ENCODE measurements around the gene STXBP1.
"Not testable (repeated sequence)": the region's sequence is repeated elsewhere in the genome, so short reads cannot be mapped to it uniquely, and the experiment has no call there.

The STXBP1 gene

DNA sequence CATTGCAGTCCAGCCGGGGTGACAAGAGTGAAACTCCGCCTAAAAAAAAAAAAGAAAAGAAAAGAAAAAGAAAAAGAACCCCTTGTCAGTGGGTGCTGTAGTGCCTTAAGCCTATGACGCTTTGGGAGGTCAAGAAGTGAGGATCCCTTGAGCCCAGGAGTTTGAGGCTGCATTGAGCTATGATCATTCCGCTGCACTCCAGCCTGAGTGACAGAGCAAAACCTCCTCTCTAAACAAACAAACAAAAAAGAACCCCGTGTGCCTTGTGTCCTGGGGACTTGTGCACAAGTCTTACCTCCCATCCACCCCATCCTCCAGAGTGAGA is 33.5 kb upstream of the STXBP1 start:
- FAIRE-seq: no peak

DNA sequence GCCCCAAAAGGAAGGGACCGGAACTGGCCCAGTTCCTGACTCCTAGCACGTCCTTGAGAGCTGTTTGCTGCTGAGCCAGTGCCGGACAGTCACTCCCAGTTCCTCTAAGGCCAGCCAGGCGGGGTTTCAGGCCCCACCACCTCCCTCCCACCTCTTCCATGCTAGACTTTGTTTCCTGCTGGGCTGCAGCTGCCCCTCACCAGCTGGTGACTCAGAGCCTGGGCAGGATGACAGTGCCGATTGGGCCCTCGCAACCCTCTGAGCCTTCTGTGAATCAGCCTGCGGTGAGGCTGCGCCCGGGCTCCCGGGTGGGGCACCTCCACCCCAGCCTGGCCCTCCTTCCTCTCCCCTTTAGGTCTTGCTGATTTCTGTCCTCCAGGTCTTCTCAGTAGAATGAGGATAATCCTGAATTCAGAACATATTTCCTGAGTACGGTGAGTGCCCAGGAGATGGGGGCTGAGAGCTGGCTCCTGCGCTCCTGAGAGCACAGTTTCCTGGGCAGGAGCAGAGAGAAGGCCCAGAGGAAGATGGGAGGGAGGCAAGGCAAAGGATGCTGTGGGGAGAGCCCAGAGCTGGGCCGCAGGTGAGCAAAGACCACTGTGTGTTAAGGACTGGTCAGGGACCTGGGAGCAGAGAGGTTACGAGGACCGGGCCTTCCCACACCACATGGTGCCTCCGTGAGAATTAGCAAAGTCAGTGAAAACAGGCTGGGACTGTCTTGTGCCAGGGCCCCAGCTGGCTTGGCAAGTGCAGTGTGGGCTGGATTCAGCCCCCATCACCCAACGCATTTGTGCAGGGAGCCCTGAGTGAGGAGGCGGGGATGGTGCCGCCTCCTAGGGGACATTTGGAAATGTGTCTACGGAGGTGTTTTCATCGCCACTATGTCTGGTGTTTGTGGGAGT is 32.9 kb upstream of the STXBP1 start:
- no peak for FAIRE-seq

DNA sequence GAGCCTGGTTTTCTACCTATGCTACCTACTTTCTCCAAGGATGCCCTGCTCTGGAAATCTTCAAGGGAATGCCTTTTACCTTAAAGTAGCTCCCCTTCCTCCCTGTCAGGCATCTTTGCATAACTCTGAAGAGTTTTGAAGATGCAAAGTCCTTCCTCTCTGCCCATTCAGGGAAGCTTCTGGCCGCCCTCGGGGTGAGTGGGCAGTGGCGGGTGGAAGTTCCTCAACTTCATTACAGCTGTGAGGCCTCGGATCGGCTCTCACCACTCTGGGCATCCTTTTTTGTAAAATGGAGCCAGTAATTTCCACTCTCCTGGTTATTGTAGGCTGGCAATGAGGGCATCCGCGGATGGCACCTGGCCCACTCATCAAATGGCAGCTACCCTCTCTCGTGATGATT is 31.7 kb upstream of the STXBP1 start:
- no peak for FAIRE-seq

DNA sequence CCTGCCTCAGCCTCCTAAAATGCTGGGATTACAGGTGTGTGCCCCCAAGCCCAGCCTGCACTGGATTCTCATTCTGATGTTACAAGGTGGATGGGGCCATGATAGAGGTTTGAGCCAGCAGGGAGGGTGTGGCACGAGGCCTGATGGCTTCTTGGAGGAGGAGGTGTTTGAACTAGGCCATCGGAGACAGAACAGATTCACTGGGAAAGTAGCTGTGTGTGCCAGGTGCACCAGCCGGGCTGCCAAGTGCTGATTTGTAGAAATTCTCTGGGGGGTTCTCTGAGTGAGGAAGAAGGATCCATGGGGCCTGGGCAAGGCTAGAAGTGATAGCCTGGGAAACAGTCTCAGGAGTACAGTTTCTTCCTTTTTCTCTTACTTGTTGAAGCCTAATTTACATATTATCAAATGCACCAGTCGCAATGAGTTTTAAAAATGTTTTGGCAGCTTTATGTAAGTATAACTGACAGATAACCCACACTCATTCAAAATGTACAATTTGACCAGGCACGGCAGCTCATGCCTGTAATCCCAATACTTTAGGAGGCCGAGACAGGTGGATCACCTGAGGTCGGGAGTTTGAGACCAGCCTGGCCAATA is 31.1 kb upstream of the STXBP1 start:
- FAIRE-seq: no peak

DNA sequence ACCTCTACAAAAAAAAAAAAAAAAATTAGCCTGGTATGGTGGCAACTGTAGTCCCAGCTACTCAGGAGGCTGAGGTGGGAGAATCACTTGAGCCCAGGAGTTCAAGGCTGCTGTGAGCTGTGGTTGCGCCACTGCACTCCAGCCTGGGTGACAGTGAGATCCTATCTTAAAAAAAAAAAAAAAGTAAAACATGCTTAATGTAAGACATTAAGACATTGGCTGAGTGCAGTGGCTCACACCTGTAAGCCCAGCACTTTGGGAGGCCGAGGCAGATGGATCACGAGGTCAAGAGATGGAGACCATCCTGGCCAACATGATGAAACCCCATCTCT is 27.6 kb upstream of the STXBP1 start:
- not testable (repeated sequence) for FAIRE-seq

DNA sequence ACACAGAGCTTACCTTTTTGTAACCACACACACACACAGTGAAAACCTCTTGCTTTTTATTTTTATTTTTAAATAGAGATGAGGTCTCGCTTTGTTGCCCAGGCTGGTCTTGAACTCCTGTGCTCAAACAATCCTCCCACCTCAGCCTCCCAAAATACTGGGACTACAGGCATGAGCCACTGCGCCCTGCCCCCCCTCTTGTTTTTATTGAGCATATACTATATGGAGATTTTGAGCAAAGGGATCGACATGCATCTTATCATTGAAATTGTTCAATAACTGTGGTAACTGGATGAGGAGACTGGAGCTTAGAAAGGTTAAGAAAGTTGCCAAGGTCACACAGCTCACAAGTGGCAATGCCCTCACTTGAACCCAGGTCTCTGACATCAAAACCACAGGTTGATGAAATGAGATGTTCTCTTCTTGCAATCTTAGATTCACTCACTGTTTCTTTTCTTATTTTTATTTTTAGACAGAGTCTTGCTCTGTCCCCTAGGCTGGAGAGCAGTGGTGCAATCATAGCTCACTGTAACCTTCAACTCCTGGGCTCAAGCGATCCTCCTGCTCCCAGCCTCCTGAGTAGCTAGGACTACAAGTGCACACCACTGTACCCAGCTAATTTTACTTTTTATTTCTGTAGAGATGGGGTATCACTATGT is 26.8 kb upstream of the STXBP1 start:
- no peak for FAIRE-seq

DNA sequence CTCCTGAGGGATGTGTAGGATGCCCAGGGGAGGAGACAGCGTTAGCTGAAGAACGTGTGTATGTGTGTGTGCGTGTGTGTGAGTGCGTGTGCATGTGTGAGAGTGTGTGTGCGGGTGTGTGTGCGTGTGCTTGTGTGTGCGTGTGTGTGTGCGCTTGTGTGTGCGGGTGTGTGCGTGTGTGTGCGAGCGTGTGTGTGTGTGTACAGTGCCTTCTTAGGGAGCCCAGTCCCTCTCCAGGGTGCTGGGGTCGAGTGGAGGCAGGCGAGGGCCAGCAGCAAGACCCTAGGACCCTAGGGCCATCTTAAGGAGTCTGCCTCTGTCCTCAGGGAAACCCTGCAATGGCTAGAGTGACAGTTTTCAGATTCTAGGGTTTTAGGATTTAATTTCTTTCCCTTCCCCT is 26.0 kb upstream of the STXBP1 start:
- no peak for FAIRE-seq

DNA sequence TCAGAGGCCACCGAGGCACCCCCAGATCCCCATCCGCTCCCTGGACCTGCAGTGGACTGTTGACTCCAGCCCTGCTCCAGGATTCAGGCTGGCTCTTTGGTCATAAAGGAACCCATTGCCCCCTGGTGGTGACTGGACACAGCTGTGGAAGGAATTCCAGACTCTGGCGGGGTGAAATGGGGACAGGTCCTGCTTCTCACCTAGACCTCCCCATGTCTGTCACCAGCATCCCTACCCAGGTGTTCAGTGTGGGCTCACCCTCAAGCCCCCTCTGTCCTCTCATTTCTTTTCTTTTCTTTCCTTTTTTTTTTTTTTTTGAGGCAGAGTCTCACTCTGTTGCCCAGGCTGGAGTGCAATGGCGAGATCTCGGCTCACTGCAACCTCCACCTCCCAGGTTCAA is 25.5 kb upstream of the STXBP1 start:
- FAIRE-seq: no peak

DNA sequence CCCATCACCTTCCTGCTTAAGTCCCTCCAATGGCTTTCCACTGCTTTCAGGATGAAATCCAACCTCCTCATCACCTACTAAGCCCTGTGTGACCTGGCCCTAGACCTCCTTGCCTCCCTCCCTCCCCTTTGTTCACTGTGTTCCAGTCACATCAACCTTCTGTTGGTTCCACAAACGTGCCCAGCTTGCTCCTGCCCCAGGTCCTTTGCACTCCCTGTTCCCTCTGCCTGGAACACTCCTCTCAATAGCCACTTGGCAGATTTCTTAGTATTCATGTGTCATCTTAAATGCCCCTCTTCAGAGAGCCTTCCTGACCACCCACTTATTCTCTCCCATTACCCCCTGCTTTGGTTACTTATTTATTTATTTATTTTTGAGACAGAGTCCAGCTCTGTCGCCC is 24.1 kb upstream of the STXBP1 start:
- no peak for FAIRE-seq

DNA sequence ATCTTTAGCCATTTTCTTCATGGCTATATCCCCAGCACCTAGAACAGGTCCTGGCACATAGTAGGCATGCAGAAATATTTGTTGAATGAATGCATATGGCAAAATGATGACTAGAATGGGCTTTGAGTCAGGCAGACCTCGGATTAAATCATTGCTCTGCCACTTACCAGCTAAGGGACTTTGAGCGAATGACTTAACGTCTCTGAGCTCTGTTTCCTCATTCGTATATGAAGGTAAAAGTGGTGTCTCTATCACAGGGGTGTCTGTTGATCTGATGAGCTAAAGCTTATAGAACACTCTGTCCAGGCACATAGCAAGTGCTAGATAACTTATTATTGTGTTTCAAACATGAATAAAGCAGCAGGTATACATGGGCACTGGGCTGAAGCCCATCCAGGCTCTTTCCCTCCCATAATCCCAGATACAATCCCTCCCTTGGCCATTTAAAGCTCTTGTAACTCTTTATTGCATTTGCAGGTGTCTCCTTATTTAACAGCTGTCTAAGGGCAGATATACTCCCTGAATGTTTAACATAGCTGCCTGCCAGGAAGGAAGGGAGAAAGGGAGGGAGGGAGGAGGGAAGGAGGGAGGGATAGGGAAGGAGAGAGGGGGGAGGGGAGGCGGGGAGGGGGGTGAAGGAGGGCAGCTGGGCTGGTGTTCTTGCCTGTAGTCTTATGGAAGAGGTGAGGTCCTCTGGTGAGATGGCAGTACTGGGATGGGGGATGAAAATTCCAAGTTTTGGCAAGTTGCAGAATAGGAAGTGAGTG is 23.2 kb upstream of the STXBP1 start:
- FAIRE-seq: no peak

DNA sequence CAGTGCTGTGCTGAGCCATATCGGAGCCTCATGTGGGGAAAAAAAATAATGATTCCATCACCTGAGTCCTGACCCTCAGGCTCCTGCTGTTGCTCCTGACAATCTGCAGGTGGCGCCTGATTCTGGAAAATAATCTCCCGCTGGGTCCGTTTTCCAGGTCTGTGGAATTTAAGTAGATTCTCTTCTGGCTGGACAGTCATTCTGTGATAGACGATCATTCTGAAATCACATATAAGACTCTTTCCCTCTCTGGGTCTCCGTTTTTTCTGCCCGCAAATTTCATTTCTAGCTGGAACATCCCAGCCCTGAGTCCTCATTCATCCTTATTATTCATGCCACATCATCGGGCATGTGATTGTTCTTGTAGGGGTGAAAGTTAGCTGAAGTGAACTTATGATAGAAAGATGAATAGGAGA is 22.1 kb upstream of the STXBP1 start:
- FAIRE-seq: peak; percentile 39

DNA sequence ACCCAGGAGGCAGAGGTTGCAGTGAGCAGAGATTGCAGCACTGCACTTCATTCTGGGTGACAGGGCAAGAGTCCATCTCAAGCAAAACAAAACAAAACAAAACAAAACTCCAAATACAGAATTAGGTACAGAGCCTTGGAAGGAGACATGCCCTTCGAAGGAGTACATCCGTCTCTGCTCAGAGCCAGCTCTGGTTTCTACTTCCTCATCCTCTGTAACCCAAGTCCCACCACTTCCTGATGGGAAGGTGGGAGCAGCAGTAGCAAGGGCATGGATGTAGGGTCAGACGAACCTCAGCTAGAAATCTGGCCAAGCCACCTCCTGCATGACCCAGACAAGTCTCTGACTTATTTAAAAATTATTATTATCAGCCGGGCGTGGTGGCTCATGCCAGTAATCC is 16.5 kb upstream of the STXBP1 start:
- no peak for FAIRE-seq

DNA sequence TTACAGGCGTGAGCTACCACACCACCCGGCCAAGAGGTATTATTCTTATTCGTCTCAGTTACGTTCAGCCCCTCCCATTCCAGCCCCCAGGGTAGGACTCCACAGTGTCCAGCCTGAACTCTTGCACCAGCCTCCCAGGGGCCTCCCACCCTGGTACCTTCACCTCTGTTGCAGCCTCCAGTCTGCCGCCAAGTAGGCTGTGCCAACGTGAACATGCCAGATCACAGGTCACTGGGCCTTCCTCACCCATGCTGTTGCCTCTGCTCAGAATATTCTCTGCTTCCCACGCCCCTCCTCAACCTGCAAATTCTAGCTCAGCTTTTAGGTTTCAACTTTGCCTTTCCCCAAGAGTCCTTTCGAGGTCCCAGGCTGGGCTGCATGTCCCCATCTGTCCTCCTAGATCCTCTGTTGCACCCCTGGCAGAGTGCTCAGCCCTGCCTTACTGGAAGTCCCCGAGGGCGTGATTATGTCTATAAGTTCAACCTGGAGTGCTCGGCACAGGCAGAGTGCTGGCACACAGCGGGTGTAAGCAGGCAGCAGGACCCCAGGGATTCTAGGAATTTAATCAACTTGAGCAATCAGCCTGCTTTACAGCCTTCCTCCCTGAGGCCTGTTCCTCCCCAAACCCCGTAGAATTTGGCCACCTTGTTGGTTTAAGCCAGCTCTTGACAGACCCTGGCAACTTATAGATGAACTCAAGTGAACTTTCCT is 13.1 kb upstream of the STXBP1 start:
- FAIRE-seq: no peak

DNA sequence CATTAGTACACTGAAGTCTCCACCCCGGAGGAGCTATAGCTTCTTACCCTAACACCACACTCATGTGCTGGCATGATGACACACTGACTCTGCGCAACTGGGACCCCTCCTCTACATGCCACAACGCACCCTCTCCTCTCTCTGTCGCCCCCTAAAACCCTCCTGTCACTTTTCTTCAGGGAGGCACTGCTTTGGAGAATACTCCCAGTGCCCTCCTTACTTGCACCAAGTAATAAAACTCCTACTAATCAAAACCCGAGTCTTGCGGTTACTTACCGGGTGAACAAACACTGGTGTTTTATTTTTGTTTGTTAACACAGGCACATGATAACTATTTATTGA is 12.6 kb upstream of the STXBP1 start:
- no peak for FAIRE-seq

DNA sequence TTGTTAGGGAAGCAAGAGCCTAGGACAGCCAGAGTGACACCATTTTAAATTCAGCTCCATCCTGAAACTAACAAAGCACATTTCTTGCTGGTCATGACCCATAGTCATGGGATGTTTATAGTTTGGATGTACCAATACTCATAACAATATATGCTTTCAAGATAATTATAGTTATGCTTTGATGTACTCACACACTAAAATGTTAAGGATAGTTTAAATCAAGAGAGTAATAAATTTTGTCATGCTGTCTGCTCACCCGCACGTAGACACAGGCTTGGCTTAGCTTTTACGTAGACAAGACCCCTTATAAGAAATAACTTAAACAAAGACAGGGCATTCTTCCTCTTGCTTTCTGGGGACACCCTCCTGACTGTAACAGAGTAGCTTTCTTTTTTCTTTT is 8.9 kb upstream of the STXBP1 start:
- FAIRE-seq: no peak

DNA sequence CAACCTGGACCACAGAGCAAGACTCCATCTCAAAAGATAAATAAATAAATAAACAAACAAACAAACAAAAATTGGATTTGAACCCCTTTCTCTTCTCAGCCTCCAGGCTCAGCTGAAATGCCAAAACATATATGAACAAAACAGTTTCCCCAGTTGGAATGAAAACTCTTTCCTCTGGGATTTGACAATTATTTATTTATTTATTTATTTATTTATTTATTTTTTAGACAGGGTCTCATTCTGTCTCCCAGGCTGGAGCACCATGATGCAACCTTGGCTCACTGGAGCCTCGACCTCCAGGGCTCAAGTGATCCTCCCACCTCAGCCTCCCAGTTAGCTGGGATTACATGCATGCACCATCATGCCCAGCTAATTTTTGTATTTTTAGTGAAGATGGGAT is 6.0 kb upstream of the STXBP1 start:
- no peak for FAIRE-seq

DNA sequence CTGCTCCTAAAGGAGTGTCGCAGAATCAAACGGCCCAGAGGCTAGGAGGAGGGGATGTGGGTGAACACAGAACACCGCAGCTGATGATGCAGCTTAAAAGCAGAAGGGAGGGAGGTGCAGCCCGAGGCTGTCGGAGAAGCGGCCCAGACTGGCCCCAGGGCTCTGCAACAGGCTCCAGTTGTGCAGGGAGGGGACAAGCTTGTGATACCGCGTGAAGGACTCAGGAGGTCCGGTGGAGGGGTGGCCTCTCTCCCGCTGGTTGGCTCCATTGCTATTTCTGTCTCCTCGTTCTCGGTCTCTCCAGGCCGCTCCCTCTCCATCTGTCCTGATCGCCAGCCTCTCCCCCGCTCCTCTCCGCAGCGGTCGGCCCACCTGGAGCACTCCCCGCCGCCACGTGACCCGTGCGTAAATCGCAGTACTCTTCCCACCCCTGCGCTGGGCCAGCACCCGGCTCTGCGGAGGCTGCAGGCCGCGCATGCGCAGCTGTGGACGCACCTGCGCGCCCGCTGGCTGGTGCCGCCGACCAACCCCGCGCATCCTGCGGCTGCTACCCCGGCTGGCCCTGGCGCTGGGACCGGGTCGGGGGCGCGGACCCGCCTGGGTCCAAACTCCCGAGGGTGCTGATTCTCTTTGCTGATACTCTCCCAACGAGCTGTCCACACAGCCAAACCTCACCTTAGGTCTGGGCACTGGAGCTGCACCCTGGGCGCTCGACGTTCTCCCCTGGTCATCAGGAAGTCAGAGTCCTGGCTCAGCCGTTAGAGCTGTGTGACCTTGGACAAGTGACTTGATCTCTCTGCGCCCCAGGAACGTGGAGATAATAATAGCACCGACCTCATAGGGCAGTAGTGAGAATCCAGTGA is 3.7 kb upstream of the STXBP1 start:
- no peak for FAIRE-seq

DNA sequence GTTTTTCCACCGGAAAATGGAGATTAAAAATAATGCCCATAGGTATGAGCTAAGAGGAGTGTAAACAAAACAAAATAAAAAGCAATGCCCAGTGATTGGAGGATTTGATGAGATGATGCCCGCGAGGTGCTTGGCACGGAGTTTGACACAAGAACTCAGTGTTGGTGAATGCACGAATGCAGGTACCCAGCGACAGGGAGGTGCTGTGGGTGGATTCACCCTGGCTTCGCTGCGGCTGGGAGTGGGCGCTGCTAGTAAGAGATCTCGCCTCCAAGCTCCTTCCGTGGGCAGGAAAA is 526 bp upstream of the STXBP1 start:
- no peak for FAIRE-seq

DNA sequence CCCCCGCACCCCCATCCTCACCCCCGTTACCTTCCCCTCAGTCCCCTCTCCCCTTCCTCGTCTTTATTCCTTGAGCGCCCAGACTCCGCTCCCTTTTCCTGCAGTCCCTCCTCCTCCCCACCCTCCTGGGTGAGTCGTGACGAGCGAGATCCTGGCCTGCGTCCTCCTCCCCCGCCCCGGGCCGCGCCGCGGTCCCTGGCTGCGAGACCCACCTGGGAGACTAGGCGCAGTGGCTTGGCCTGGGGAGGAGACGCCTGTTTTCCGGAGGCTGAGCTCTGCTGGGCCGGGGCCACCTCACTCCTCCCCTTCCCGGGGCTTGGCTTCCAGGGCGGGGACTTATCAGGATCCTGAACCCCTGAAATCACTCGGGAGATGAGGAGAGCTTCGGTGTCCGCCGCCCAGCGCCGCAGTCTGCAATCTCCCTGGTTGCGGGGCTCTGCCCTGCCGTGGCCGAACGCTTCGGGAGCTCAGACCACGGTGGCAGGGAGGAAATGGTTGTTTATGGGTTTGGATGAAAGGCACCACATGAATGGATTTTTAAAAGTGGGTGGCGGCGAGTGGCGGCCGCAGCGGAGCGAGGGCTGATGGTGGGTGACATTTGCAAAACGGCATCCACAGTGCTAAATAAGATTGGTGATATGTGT is 984 bp downstream of the STXBP1 start:
- FAIRE-seq: no peak

DNA sequence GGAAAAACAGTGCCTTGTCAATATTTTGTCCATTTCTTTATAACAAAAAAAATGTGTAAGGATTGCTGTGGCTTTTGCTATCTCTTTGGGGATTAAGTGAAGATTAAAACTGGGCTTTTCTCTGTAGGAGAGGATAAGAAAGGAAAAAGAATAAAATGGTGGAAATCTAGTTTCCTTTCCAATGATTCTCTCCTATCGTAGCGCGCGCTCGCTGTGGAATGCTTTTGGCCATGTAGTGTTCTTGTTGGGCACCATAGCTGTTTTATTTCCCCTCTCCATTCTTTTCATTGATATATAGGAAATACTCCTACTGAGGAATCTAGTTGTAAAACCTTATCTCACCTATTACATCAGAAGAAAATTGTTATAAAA is 1.5 kb downstream of the STXBP1 start:
- no peak for FAIRE-seq

DNA sequence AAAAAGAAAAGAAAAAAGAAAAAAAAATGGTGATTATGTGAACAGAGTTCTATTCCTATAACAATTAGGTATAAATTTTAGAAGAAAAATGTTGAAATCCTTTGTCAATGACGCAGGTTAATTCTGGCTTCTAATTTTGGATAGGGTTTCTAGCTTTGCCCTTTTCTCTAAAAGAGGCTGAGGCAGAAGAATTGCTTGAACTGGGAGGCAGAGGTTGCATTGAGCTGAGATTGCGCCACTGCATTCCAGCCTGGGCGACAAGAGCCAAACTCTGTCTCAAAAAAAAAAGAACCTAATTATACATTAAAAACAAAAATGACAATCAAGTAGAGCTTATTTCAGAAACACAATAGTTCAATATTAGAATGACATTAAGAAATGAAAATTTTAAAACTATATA is 2.9 kb downstream of the STXBP1 start:
- no peak for FAIRE-seq
